ENCODE results near the gene RNF227. TPM values are rescaled to one million over a fixed set of nuclear protein-coding genes. Genes with fewer than 3 reads are reported as not detected.

Gene RNF227
- total and polyA plus RNA-seq, 2 donors from 2014 or later = 2.5 TPM

- TF ChIP-seq CTCF (IDR thresholded peaks at IDR 0.05; ENCODE audit: borderline replicate concordance, extremely low read depth, insufficient read depth) = no peak
- intact Hi-C loops (cut with DNase I) = no loop called here
- Histone ChIP-seq H3K9ac (ENCODE audit: low read length in 3 of 3) (peak overlapping the region; percentile 26 to 86 (median 82)), H3K27me3 (ENCODE audit: control insufficient read depth, insufficient read depth, low read length) (no peaks in the 10 kb centered on the region), H3K4me3 (ENCODE audit: low read length in 3 of 3) (peak overlapping the region; percentile 60 to 84 (median 83)), H3K4me1 (ENCODE audit: control insufficient read depth in 2 of 3, insufficient read depth in 2 of 3, low read depth in 1 of 3, low read length in 3 of 3) (peaks cover 16 to 28% (median 21%) of the 10 kb centered on the region in 3 donors), H3K9me3 (ENCODE audit: control insufficient read depth in 2 of 3, insufficient read depth in 1 of 3, low read length in 3 of 3) (no peaks in the 10 kb centered on the region), H3K27ac (ENCODE audit: low read depth in 2 of 2, low read length in 2 of 2) (peak overlapping the region; percentile 94 to 97), H3K36me3 (ENCODE audit: control insufficient read depth in 2 of 3, insufficient read depth in 3 of 3, low read length in 3 of 3) (peaks cover 8 to 11% (median 10%) of the 10 kb centered on the region in 3 donors)
- FAIRE-seq = peak; percentile 91
- DNase-seq = peak; percentile 96 to 99 (median 98)
Measured at GRCh38 chr17:7887482-7888183, 28.5 kb downstream of the RNF227 start.

- H3K4me3 ChIP-seq (ENCODE audit: low read length in 3 of 3) = peak overlapping the region; percentile 2 to 84 (median 83)
- H3K9me3 ChIP-seq (ENCODE audit: control insufficient read depth in 2 of 3, insufficient read depth in 1 of 3, low read length in 3 of 3) = no peaks in the 10 kb centered on the region
- no peak for FAIRE-seq
- no peaks in the 10 kb centered on the region for H3K27me3 ChIP-seq (ENCODE audit: control insufficient read depth, insufficient read depth, low read length)
- TF ChIP-seq CTCF (IDR thresholded peaks at IDR 0.05; ENCODE audit: borderline replicate concordance, extremely low read depth, insufficient read depth) = no peak
- intact Hi-C loops (cut with DNase I) = no loop called here
- peak overlapping the region; percentile 95 to 97 for H3K27ac ChIP-seq (ENCODE audit: low read depth in 2 of 2, low read length in 2 of 2)
- peaks cover 17 to 31% (median 21%) of the 10 kb centered on the region in 3 donors for H3K4me1 ChIP-seq (ENCODE audit: control insufficient read depth in 2 of 3, insufficient read depth in 2 of 3, low read depth in 1 of 3, low read length in 3 of 3)
- no peak for DNase-seq
- peaks cover 6 to 11% (median 9%) of the 10 kb centered on the region in 3 donors for H3K36me3 ChIP-seq (ENCODE audit: control insufficient read depth in 2 of 3, insufficient read depth in 3 of 3, low read length in 3 of 3)
- peak overlapping the region; percentile 20 to 81 (median 52) for H3K9ac ChIP-seq (ENCODE audit: low read length in 3 of 3)
Measured at GRCh38 chr17:7887038-7887481, 29.0 kb downstream of the RNF227 start.

GRCh38 chr17:7886227-7887037, 29.7 kb downstream of the RNF227 start:
- peak overlapping the region; percentile 54 to 84 (median 83) for H3K4me3 ChIP-seq (ENCODE audit: low read length in 3 of 3)
- FAIRE-seq (no peak), DNase-seq (peak in 4 of 5 donors; percentile 48 to 76 (median 72))
- H3K27me3 ChIP-seq (ENCODE audit: control insufficient read depth, insufficient read depth, low read length) = no peaks in the 10 kb centered on the region
- H3K27ac ChIP-seq (ENCODE audit: low read depth in 2 of 2, low read length in 2 of 2) = peak overlapping the region; percentile 95 to 97
- H3K4me1 ChIP-seq (ENCODE audit: control insufficient read depth in 2 of 3, insufficient read depth in 2 of 3, low read depth in 1 of 3, low read length in 3 of 3) = peaks cover 18 to 33% (median 21%) of the 10 kb centered on the region in 3 donors
- no peak for TF ChIP-seq CTCF (IDR thresholded peaks at IDR 0.05; ENCODE audit: borderline replicate concordance, extremely low read depth, insufficient read depth)
- intact Hi-C loops (cut with DNase I) = no loop called here
- H3K36me3 ChIP-seq (ENCODE audit: control insufficient read depth in 2 of 3, insufficient read depth in 3 of 3, low read length in 3 of 3) = peaks cover 6 to 9% (median 6%) of the 10 kb centered on the region in 3 donors
- H3K9me3 ChIP-seq (ENCODE audit: control insufficient read depth in 2 of 3, insufficient read depth in 1 of 3, low read length in 3 of 3) = no peaks in the 10 kb centered on the region
- peak overlapping the region; percentile 52 to 81 (median 52) for H3K9ac ChIP-seq (ENCODE audit: low read length in 3 of 3)

Measured in kidney (tissue), 14 donors.